Spleen (tissue), 7 donors: ENCODE results near the gene LOX.

Experiments
- POLR2A ChIP-seq, 3 donors: fragments of 450-650 bp; IDR thresholded peaks; one replicate each; pipeline ENCODE4 v1.5.1; 2017; ENCODE audit warnings: antibody characterized with exemption in 3 of 3, mild to moderate bottlenecking in 1 of 3
- POLR2AphosphoS5 ChIP-seq, 3 donors: sonication (generic); formaldehyde crosslinking; IDR thresholded peaks; one replicate each; pipeline ENCODE4 v1.5.1; 2017; ENCODE audit warnings: antibody characterized with exemption in 3 of 3
- TF ChIP-seq, protein P1 (sequence below), 11 experiments: fragments of 200-600 bp in 7 of 11; fragments of 450-650 bp in 4 of 11; sonication (generic) in 4 of 11; IDR thresholded peaks in 8 of 11; conservative IDR thresholded peaks in 3 of 11; 1 replicate in 7 of 11; 2 replicates in 4 of 11; pipeline versions ENCODE4 v1.4.0 to v1.8.0; 2016 to 2021; ENCODE audit warnings: antibody characterized with exemption in 11 of 11, inconsistent platforms in 4 of 11, mild to moderate bottlenecking in 1 of 11
- donor health status: DM: no; HTN: no; CAD: no; lungs with moderate emphysema.
- donor health status: DM: no; HTN: no; CAD: no.
- donor health status: DM: no; HTN: no; CAD: no.

DNA sequence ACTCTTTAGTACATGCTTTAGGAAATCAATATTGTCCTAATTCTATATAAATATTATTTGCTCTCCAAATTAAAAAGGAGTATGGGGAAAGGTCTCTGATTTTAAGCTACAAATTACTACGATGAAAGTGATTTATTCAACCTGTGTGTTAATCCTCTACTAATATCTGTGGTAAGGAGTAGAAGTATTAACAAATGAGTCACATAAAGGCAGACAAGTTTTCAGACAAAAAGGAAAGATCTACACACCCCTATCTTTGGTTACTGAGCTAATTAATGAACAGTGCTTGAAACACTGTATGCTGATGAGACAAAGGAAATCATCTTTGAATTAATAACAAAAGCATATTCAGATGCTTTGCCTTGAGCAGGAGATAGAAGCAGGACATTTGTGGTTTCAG lies 15.9 kb downstream of the LOX start:
- TF ChIP-seq, protein P1, sequence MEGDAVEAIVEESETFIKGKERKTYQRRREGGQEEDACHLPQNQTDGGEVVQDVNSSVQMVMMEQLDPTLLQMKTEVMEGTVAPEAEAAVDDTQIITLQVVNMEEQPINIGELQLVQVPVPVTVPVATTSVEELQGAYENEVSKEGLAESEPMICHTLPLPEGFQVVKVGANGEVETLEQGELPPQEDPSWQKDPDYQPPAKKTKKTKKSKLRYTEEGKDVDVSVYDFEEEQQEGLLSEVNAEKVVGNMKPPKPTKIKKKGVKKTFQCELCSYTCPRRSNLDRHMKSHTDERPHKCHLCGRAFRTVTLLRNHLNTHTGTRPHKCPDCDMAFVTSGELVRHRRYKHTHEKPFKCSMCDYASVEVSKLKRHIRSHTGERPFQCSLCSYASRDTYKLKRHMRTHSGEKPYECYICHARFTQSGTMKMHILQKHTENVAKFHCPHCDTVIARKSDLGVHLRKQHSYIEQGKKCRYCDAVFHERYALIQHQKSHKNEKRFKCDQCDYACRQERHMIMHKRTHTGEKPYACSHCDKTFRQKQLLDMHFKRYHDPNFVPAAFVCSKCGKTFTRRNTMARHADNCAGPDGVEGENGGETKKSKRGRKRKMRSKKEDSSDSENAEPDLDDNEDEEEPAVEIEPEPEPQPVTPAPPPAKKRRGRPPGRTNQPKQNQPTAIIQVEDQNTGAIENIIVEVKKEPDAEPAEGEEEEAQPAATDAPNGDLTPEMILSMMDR (IDR thresholded peaks at IDR 0.05 in 8 of 11, conservative IDR thresholded peaks at IDR 0.05 in 3 of 11) = no peak
- TF ChIP-seq POLR2A (IDR thresholded peaks at IDR 0.05) (no peak), POLR2AphosphoS5 (IDR thresholded peaks at IDR 0.05) (no peak)
